GM23338 (cell line): ENCODE measurements around the gene ZNF445.

Source experiments
- CREB1 ChIP-seq: fragments of 250-450 bp; sonication (Bioruptor Pico); IDR thresholded peaks from 2 replicates; pipeline ENCODE4 v1.5.0; 2020; ENCODE audit warnings: low read depth, mild to moderate bottlenecking, moderate library complexity
- CTCF ChIP-seq, 2 experiments: fragments of 200-600 bp in 1 of 2; sonication (generic) in 1 of 2; conservative IDR thresholded peaks; 2 replicates each; pipeline versions ENCODE4 v1.5.1 to v1.6.1; 2016 to 2017; ENCODE audit warnings: antibody characterized with exemption in 2 of 2, low read depth in 2 of 2, mild to moderate bottlenecking in 2 of 2, moderate library complexity in 1 of 2
- ETS1 ChIP-seq: IDR thresholded peaks from 2 replicates; pipeline ENCODE4 v1.6.1; 2016; ENCODE audit warnings: antibody characterized with exemption
- EZH2 ChIP-seq: fragments of 200-600 bp; sonication (generic); IDR thresholded peaks from one replicate; pipeline ENCODE4 v1.8.0; 2017; ENCODE audit warnings: antibody characterized with exemption, mild to moderate bottlenecking, low read depth; ENCODE audit not compliant: unreplicated experiment
- EZH2phosphoT487 ChIP-seq: fragments of 200-600 bp; sonication (generic); IDR thresholded peaks from one replicate; pipeline ENCODE4 v1.8.1; 2018; ENCODE audit warnings: antibody characterized with exemption; ENCODE audit not compliant: unreplicated experiment
- JUNB ChIP-seq: IDR thresholded peaks from one replicate; pipeline ENCODE4 v1.6.1; 2016; ENCODE audit warnings: antibody characterized with exemption; ENCODE audit not compliant: unreplicated experiment
- NANOG ChIP-seq: IDR thresholded peaks from 2 replicates; pipeline ENCODE4 v1.6.1; 2016; ENCODE audit warnings: antibody characterized with exemption, borderline replicate concordance
- POLR2AphosphoS5 ChIP-seq: IDR thresholded peaks from 2 replicates; pipeline ENCODE4 v1.6.1; 2016; ENCODE audit warnings: antibody characterized with exemption, low read depth
- STAT1 ChIP-seq: IDR thresholded peaks from one replicate; pipeline ENCODE4 v1.6.1; 2016; ENCODE audit warnings: antibody characterized with exemption; ENCODE audit not compliant: unreplicated experiment
- ZNF114 ChIP-seq: fragments of 250-450 bp; sonication (Bioruptor Pico); IDR thresholded peaks from 2 replicates; pipeline ENCODE4 v1.5.0; 2020; ENCODE audit warnings: mild to moderate bottlenecking, moderate library complexity
- ZNF331 ChIP-seq: fragments of 250-450 bp; sonication (Bioruptor Pico); IDR thresholded peaks from 2 replicates; pipeline ENCODE4 v1.5.0; 2020; ENCODE audit warnings: low read depth, mild to moderate bottlenecking, moderate library complexity
- ZNF462 ChIP-seq: fragments of 250-450 bp; sonication (Bioruptor Pico); IDR thresholded peaks from 2 replicates; pipeline ENCODE4 v1.5.0; 2020; ENCODE audit warnings: mild to moderate bottlenecking, moderate library complexity
- TF ChIP-seq, protein P1 (sequence below): IDR thresholded peaks from one replicate; pipeline ENCODE4 v1.6.1; 2018; ENCODE audit warnings: antibody characterized with exemption; ENCODE audit not compliant: unreplicated experiment

- TF ChIP-seq CTCF (conservative IDR thresholded peaks at IDR 0.05; ENCODE audit: low read depth in 2 of 2) (no peak), CREB1 (no peak), POLR2AphosphoS5 (no peak), ETS1 (no peak), JUNB (no peak), EZH2 (no peak), ZNF462 (CRISPR knock-in tag) (no peak), EZH2phosphoT487 (no peak), STAT1 (no peak), ZNF331 (CRISPR knock-in tag) (no peak), ZNF114 (CRISPR knock-in tag) (no peak), NANOG (no peak)
- TF ChIP-seq, protein P1, sequence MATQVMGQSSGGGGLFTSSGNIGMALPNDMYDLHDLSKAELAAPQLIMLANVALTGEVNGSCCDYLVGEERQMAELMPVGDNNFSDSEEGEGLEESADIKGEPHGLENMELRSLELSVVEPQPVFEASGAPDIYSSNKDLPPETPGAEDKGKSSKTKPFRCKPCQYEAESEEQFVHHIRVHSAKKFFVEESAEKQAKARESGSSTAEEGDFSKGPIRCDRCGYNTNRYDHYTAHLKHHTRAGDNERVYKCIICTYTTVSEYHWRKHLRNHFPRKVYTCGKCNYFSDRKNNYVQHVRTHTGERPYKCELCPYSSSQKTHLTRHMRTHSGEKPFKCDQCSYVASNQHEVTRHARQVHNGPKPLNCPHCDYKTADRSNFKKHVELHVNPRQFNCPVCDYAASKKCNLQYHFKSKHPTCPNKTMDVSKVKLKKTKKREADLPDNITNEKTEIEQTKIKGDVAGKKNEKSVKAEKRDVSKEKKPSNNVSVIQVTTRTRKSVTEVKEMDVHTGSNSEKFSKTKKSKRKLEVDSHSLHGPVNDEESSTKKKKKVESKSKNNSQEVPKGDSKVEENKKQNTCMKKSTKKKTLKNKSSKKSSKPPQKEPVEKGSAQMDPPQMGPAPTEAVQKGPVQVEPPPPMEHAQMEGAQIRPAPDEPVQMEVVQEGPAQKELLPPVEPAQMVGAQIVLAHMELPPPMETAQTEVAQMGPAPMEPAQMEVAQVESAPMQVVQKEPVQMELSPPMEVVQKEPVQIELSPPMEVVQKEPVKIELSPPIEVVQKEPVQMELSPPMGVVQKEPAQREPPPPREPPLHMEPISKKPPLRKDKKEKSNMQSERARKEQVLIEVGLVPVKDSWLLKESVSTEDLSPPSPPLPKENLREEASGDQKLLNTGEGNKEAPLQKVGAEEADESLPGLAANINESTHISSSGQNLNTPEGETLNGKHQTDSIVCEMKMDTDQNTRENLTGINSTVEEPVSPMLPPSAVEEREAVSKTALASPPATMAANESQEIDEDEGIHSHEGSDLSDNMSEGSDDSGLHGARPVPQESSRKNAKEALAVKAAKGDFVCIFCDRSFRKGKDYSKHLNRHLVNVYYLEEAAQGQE, result no peak
Measured at GRCh38 chr3:44400771-44401170, 76.7 kb downstream of the ZNF445 start.
